OCI-LY1 (cell line): Measurements from ENCODE around the gene SDHA.
"Not testable (repeated sequence)": the region's sequence is repeated elsewhere in the genome, so short reads cannot be mapped to it uniquely, and the experiment has no call there.

ENCODE experiments used
- CTCF ChIP-seq: fragments of 200-600 bp; sonication (generic), shearing (Covaris generic); IDR thresholded peaks from 2 replicates; pipeline ENCODE4 v1.5.1; 2017; ENCODE audit warnings: mild to moderate bottlenecking, antibody characterized with exemption, low read length, moderate library complexity, mixed read lengths
- EZH2 ChIP-seq: fragments of 200-600 bp; sonication (generic), shearing (Covaris generic); IDR thresholded peaks from 2 replicates; pipeline ENCODE4 v1.8.0; 2017; ENCODE audit warnings: borderline replicate concordance, mixed run types, mild to moderate bottlenecking, antibody characterized with exemption, low read length, moderate library complexity, mixed read lengths

- TF ChIP-seq CTCF, EZH2: not testable (repeated sequence)
These were observed 5.0 kb downstream of the SDHA start for GRCh38 chr5:222951-223715.
